Measurements from ENCODE around the gene TRAK1. TPM values are rescaled to one million over a fixed set of nuclear protein-coding genes. Genes with fewer than 3 reads are reported as not detected.

Gene TRAK1
- total RNA-seq, 4 donors from 2014 or later = 25.9 to 41.6 (median 29.6) TPM

GRCh38 chr3:42061713-42062380 is 29.3 kb upstream of the TRAK1 start:
- no peak for TF ChIP-seq CTCF (IDR thresholded peaks at IDR 0.05; ENCODE audit: low read depth)

GRCh38 chr3:42062464-42062863 is 28.7 kb upstream of the TRAK1 start:
- no peak for TF ChIP-seq CTCF (IDR thresholded peaks at IDR 0.05; ENCODE audit: low read depth)

GRCh38 chr3:42063888-42064287 is 27.3 kb upstream of the TRAK1 start:
- no peak for TF ChIP-seq CTCF (IDR thresholded peaks at IDR 0.05; ENCODE audit: low read depth)

- TF ChIP-seq CTCF (IDR thresholded peaks at IDR 0.05; ENCODE audit: low read depth) = no peak
Measured at GRCh38 chr3:42066516-42067181, 24.5 kb upstream of the TRAK1 start.

- no peak for TF ChIP-seq CTCF (IDR thresholded peaks at IDR 0.05; ENCODE audit: low read depth)
Measured at GRCh38 chr3:42067326-42067725, 23.8 kb upstream of the TRAK1 start.

- no peak for TF ChIP-seq CTCF (IDR thresholded peaks at IDR 0.05; ENCODE audit: low read depth)
Measured at GRCh38 chr3:42068303-42069088, 22.7 kb upstream of the TRAK1 start.

- TF ChIP-seq CTCF (IDR thresholded peaks at IDR 0.05; ENCODE audit: low read depth) = no peak
Measured at GRCh38 chr3:42070089-42070488, 21.1 kb upstream of the TRAK1 start.
